Head of caudate nucleus (tissue), 42 donors: Measurements from ENCODE around the gene SOBP.

Experiments
- DNase-seq, 42 donors: peaks; one replicate each; pipeline versions ENCODE4 v3.0.0 to v3.0.0-alpha.2; 2020 to 2021; ENCODE audit warnings: mixed read lengths in 7 of 42
- intact Hi-C: fragments of 100-400 bp; cut with DNase I; formaldehyde crosslinking; loops from one replicate; pipeline ENCODE4 v1.15.0; 2022

SOBP gene

DNA sequence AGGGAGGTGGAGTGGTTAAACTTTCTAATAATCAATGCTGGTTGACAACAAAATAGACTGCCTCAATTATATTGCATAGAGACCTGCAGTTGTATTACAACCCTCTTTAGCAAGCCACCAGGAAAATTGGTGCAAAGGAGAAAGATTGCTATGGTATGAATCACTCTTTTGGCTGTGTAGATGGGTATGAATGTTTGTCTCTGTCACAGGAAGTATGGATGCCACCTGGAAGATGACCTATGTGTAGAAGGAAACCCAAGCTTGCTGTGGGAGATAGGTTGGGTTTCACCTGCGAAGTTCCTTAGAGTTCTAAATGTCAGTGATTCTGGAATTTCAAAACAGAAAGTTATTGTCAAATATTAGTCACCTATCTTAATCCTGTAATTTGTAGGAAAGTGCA, 134.6 kb downstream of the SOBP start:
- intact Hi-C loops = no loop called here
- no peak for DNase-seq

DNA sequence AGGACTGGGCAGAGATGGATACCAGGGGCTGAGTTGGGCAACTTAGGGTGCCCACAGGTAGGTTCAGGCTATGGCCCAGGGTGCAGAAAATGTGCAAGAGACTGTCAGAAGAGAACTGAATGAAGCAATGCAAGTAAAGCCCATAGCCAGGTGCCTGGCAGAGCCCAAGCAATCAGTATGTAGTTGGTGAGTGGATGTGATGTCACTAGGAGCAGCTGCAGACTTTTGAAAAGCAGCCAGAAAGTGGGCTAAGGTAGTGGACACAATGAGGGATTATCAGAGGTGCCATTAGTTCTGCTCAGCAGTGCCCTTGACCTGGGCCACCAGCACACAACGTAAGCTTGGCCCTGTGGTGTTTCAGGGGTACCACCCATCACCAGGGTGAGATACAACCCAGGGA, 135.3 kb downstream of the SOBP start:
- intact Hi-C loops = no loop called here
- DNase-seq = no peak

DNA sequence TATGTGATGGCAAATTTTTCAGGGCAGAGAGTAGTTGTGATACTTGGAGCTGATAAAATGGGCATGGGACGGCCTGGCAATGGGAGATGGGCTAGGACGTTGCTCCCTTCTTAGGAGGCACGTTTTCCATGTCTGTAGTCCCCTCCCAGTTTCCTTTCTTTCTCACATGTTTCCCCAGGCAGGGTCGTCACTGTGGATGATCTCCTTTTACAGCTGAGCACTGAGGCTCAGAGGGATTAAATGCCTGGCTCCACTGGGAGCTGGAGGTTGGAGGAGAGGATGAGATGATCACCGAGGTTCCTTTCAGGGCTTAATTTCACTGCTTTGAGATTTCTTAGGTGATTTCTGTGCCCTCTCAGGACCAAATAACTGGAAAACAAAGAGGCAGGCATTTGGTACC, 136.7 kb downstream of the SOBP start:
- intact Hi-C loops = no loop called here
- DNase-seq = no peak

DNA sequence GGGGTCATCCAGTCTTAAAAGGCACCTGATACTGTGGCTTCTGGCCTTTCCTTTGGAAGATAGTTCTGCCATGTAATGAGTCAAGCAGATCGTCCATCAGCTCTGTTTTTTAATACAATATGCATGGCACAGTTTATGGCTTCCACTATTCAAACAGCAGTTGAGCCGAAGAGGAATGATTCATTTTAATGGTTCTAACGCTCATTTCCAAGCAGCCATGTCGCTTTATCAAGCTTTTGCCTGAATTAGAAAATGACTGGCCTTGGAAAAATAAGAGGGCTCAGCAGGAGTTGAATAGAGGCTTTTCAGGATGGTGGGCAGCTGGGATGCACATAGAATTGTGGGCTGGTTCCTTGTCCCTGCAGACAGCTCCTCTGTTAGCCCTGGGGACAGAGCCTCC, 138.1 kb downstream of the SOBP start:
- intact Hi-C loops = no loop called here
- DNase-seq = no peak

DNA sequence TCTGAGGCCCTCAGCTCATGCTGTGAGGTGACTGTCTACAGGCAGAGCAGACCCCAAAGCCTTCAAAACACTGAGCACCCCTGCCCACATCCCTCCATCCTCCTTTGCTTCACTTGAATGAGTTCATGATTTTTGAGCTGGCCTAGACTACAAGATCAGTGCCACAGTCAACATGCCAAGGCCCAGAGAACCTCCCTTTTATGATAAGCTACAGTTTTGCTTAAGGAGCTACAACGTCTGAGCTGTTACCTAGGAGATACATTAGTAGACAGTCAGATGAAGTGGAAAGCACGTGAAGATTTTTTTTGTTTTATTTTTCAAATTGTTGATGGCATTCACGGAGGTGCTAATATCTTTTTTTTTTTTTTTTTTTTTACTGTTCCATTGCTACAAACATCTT, 139.0 kb downstream of the SOBP start:
- intact Hi-C loops = no loop called here

DNA sequence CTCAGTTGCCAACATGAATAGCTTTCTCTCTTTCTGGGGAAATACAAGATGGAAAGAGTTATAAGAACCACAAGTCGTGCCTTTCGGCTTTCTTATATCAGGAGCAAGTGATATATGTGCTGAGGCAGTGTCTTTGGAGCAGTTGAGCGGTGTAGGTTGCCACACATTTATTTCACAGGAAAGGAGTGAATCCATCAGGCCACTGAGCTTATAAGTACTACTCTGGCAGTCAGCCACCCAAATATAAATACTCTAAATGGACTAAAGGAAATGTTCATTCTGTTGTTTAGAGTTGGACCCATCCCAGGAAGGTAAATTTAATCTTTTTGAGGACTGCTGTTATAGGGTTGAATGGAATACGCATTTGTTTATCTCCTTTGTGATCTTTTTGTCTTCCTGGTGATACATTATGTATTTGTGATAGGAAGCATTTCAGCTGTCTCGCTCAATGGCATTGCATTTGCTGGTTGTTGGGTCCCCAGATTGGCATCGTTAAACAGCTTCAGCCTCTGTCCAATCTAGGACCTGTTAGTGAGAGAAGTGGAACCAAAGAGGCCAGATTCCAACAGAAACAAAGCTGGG, 139.7 kb downstream of the SOBP start:
- intact Hi-C loops = no loop called here

More for the DNA sequence above, 139.0 kb downstream of the SOBP start:
- DNase-seq = no peak

DNA sequence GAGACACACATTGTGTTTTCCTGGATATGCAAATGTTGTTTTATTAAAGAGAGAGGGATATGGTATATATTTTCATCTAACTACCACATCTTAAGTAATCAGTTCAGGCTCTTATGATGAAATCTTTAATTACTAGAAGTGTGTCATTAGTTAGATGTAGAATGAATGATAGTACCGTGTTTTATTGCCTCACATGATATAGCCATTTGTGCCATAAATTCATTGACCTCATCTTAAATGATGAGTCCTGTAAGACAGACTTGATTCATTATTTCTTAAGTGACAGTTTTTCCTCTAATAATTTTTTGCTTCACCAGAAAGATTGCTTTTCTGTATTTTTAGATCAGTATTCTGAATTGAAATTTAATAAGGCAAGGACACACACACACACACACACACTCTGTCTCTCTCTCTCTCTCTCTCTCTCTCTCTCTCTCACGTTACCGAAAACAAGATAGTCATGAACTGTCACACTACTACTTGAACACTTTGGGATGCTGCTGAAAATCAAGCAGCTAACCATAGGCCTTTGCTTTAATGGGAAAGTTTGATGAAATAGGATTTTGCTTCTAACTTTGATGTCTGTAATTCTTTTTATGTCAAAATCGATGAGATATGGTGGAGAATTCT, 140.5 kb downstream of the SOBP start:
- intact Hi-C loops = no loop called here
- no peak for DNase-seq

More for the DNA sequence above, 139.7 kb downstream of the SOBP start:
- no peak for DNase-seq

DNA sequence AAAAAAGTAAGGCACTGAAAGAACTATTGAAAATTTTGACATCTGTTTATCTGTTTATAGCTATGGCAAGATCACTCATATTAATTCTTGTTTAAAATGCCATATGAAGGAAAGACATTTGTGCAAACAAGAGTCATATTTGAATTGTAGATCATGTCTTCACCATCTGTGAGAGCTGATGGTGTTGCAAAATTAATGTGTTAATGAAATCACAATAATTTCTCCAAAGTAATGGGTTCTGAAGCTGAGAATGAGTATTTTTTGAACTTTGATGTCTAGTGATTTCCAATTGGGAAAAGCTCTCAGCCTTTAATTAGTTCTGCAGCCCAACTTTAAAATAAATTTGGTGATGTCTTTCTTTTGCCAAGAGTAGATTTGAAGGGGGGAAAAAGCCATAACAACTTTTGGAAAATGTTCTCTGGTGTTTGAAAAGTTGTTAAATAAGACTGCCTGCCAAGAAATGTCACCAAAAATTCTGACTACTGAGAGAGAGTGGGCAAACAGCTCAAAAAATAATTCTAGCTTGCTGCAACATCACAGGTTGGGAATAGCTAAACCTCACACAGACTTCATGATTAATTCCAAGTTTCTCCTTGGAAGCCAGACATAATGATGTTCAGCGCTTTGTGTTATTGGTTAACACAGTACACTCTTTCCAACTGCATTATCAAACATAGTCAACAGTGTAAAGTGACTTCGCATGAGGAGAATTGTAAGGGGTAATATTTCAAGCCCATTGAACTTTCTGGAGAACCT, 142.6 kb downstream of the SOBP start:
- intact Hi-C loops = no loop called here
- no peak for DNase-seq

DNA sequence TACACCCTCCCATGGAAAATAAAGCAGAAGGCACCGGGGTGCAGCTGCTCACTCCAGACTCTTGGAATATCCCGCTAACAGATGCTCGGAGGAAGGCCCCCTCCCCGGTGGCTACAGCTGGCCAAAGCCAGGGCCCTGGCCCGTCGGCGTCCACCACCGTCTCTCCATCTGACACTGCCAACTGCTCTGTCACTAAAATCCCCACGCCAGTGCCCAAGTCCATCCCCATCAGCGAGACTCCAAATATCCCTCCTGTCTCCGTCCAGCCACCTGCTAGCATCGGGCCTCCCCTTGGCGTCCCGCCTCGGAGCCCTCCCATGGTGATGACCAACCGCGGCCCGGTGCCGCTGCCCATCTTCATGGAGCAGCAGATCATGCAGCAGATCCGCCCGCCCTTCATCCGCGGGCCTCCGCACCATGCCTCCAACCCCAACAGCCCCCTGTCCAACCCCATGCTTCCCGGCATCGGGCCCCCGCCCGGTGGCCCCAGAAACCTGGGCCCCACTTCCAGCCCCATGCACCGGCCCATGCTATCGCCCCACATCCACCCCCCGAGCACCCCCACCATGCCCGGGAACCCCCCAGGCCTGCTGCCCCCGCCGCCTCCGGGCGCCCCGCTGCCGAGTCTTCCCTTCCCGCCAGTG, 143.9 kb downstream of the SOBP start:
- intact Hi-C loops = no loop called here
- DNase-seq = peak in 7 of 42 donors; percentile 13 to 34 (median 21)

DNA sequence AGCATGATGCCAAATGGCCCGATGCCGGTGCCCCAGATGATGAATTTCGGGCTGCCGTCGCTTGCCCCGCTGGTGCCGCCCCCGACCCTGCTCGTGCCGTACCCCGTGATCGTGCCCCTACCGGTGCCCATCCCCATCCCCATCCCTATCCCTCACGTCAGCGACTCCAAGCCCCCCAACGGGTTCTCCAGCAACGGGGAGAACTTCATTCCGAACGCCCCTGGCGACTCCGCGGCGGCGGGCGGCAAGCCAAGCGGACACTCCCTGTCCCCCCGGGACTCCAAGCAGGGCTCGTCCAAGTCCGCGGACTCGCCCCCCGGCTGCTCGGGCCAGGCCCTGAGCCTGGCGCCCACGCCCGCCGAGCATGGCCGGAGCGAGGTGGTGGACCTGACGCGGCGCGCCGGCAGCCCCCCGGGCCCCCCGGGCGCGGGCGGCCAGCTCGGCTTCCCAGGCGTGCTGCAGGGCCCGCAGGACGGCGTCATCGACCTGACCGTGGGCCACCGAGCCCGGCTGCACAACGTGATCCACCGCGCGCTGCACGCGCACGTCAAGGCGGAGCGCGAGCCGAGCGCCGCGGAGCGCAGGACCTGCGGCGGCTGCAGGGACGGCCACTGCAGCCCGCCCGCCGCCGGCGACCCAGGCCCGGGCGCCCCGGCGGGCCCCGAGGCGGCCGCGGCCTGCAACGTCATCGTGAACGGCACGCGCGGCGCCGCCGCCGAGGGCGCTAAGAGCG, 144.6 kb downstream of the SOBP start:
- DNase-seq = peak in 15 of 42 donors; percentile 18 to 51 (median 31)
- intact Hi-C loops = no loop called here

DNA sequence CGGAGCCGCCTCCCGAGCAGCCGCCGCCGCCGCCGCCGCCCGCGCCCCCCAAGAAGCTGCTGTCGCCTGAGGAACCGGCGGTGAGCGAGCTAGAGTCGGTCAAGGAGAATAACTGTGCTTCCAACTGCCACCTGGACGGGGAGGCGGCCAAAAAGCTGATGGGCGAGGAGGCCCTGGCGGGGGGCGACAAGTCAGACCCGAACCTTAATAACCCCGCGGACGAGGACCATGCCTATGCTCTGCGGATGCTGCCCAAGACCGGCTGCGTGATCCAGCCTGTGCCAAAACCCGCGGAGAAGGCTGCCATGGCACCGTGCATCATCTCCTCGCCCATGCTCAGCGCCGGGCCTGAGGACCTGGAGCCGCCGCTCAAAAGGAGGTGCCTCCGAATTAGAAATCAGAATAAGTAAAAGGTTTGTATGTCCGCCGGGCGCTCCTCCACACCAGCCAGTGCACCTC, 145.2 kb downstream of the SOBP start:
- peak in 2 of 42 donors; percentile 28 to 36 for DNase-seq
- intact Hi-C loops = no loop called here

DNA sequence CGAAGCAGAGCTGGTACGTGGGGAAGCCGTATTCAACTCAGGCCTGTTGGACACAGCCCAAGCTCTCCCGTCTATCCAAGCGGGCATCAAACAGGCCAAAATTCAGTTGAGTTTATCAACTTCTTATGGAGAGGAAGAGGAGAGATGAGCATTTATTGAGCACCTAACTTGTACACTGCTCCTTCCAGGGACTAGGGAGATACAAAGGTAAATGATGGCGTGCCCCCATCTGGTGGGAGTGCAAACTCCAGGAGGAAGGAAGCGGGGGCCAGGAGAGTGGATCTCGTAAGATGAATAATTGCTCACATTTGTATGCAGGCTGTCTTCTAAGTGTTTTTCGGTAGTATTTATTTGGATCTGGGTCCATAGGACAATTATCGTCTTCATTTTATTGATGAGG, 146.6 kb downstream of the SOBP start:
- DNase-seq = no peak
- intact Hi-C loops = no loop called here

DNA sequence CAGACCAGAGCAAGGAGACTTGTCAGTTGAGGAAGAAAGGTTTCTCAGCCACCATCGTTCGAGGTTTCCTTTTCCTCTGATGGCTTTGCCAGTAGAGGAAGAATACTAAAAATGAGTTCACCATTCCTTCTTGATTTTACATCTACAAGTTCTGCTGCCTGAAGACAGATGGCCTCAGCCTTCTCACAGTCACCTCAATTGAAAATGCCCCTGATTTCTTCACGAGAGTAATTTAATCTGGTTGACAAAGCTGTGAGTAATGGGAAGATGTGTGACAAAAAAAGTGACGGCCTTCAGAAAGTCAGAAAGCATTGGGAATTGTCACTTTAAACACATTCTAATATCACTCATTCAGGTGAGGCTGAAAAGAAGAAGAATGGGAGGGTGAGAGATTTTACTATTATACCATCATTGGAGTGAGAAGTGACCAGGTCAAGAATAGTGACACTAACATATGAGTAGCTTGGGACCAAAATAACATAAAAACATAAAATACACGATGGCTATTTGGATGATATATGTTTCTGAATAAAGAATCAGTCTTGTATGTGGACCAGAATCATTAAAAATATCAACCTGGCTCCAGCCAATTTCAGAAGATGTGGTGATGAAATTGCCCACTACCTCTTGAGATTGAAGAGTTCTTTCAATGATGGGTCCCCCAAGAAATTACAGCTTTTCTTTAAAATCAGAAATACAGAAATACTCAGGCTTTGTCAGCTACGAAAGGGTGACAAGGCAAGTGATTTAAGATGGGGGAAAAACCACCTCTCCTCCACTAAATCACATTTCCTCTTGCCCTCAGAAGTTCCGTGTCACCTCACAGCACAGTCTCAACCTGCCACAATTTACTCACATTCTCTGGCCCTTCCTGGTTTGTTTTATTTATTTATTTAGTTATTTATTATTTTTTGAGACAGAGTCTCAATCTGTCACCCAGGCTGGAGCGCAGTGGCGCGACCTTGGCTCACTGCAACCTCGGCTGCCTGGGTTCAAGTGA, 147.7 kb downstream of the SOBP start:
- intact Hi-C loops = no loop called here
- no peak for DNase-seq

DNA sequence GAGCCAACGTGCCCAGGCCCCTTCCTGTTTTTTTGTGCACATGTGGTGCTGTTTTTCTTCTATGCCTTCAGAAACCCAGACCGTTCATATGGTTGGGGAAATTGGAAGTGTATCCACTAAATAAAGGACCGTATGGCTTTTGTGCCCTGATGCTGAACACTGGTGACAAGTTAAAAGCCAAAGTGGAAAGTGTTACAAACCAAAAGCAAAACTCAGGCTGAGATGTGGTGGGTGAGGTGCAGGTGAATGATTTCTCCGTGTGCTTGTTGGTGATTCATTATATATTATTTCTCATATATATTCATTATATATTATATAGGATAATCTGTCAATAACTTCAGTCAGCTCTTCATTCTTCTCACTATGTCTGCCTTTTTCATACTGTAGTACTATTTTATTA, 148.6 kb downstream of the SOBP start:
- DNase-seq = no peak
- intact Hi-C loops = no loop called here

DNA sequence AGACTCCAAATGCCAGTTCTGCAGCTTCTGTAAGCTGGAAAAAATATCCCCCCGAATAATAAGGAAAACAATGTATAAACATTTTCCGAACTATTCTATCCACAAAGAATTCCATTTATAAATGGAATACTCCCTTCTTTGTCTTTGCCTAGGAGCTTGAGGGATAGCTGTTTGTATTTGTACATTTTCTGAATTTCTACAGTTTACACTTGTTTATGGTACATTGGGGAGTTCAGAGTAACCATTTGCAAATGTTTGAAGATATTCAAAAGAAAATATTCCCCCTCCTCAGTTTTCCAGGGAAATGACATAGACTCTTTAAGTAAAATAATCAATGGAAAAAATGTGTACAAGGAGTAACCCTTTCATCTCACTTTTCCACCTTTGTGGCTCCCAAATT, 149.6 kb downstream of the SOBP start:
- intact Hi-C loops = no loop called here
- DNase-seq = no peak

DNA sequence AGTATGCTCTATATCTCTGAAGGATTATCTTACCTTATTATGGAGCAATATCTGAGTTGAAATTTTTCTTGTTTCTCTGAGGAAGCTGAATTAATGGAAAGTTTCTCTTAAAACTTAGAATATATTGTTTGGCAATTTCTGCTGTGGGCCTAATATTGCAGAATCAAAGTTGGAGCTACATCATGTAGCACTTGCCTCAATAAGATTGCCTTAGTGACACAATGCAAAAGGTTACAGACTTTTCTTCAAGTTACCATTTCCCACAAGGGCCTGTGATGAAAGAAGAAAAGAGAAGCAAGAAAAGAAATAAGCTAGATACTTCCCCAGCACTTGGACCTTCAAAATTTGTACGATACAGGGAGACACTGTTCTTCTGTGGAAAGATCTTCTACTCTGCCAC, 151.2 kb downstream of the SOBP start:
- intact Hi-C loops = no loop called here
- no peak for DNase-seq

DNA sequence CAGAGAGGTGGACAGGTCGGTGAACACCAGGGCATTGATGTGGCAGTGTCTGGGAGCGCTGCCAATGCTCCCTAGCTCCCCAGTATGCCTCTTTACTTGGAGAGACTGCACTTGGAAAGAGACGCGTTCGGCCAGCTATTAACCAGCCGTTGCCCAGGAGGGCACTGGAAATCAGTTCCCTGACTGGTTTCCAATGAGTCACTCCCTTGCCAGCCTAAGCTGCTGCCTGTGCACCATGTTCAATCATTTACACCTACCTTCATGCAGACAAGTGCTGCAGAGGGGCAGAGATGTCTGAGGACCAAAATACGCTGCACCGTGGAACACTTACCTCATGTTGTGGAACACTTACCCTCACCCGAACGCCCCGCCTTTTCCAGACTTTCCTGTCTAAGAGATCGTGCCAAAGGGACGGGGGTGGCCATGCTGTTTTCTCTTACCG, 151.6 kb downstream of the SOBP start:
- peak in 33 of 42 donors; percentile 31 to 83 (median 55) for DNase-seq
- intact Hi-C loops = no loop called here
